Muscle layer of duodenum (tissue), 2 donors: ENCODE data around the gene NKD2.

Experiments used
- H3K27ac ChIP-seq: one replicate; pipeline ENCODE4 v1.7.0; 2013; ENCODE audit warnings: mild to moderate bottlenecking, low read length
- H3K27me3 ChIP-seq: one replicate; pipeline ENCODE4 v1.7.0; 2013; ENCODE audit warnings: low read depth, mild to moderate bottlenecking, control low read depth, low read length
- H3K36me3 ChIP-seq, 2 donors: one replicate each; pipeline ENCODE4 v1.7.0; 2013; ENCODE audit warnings: low read length in 2 of 2, control low read depth in 1 of 2, mild to moderate bottlenecking in 1 of 2; ENCODE audit not compliant: insufficient read depth in 2 of 2, control insufficient read depth in 1 of 2
- H3K4me1 ChIP-seq, 2 donors: one replicate each; pipeline ENCODE4 v1.7.0; 2013; ENCODE audit warnings: low read length in 2 of 2, mild to moderate bottlenecking in 2 of 2, control low read depth in 1 of 2, moderate library complexity in 1 of 2; ENCODE audit not compliant: insufficient read depth in 2 of 2, control insufficient read depth in 1 of 2
- H3K4me3 ChIP-seq, 2 donors: one replicate each; pipeline ENCODE4 v1.7.0; 2013; ENCODE audit warnings: low read length in 2 of 2, low read depth in 1 of 2, mild to moderate bottlenecking in 1 of 2
- H3K9me3 ChIP-seq, 2 donors: one replicate each; pipeline ENCODE4 v1.7.0; 2013; ENCODE audit warnings: low read length in 2 of 2, control low read depth in 1 of 2, mild to moderate bottlenecking in 1 of 2; ENCODE audit not compliant: control insufficient read depth in 1 of 2
- donor health status: healthy.

Gene NKD2

DNA sequence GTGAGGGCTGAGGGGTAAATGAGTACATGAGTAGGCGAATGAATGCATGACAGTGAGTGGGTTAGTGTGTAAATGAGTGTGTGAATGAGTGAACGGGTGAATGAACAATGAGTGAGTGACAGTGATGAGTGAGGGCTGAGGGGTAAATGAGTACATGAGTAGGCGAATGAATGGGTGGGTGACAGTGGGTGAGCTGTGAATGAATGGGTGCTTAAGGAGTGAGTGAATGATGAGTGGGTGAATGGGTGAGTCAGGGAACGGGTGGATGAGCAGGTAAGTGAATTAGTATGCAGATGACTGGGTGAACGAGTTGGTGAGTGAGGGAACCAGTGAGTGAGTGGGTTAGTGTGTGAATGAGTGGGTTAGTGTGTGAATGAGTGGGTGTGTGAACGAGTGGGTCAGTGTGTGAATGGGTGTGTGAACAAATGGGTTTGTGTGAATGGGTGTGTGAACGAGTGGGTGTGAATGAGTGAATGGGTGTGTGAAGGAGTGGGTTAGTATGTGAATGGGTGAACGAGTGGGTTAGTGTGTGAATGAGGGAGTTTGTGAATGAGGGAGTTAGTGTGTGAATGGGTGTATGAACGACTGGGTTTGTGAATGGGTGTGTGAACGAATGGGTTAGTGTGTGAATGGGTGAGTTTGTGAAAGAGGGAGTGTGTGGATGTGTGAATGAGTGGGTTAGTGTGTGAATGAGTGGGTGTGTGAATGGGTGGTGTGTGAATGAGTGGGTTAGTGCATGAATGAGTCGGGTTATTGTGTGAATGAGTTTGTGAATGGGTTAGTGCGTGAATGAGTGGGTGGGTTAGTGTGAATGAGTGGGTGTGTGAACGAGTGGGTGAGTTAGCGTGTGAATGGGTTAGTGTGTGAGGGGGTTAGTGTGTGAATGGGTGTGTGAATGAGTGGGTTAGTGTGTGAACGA lies 32.9 kb downstream of the NKD2 start:
- Histone ChIP-seq H3K4me1 (no peaks in the 10 kb centered on the region), H3K36me3 (peaks cover 0 to 6% of the 10 kb centered on the region in 2 donors), H3K9me3 (no peaks in the 10 kb centered on the region), H3K27ac (no peak overlapping the region), H3K27me3 (no peaks in the 10 kb centered on the region), H3K4me3 (no peak overlapping the region)

DNA sequence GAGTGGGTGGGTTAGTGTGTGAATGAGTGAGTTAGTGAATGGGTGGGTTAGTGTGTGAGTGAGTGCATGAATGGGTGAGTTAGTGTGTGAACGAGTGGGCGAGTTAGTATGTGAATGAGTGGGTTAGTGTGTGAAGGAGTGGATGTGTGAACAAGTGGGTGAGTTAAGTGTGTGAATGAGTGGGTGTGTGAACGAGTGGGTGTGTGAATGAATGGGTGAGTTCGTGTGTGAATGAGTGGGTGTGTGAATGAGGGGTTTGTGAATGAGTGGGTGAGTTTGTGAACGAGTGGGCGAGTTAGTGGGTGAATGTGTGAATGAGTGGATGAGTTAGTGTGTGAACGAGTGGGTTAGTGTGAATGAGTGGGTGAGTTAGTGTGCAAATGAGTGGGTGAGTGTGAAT lies 34.0 kb downstream of the NKD2 start:
- H3K9me3 ChIP-seq = no peaks in the 10 kb centered on the region
- H3K4me3 ChIP-seq = no peak overlapping the region
- no peak overlapping the region for H3K27ac ChIP-seq
- peaks cover 0 to 6% of the 10 kb centered on the region in 2 donors for H3K36me3 ChIP-seq
- no peaks in the 10 kb centered on the region for H3K4me1 ChIP-seq
- H3K27me3 ChIP-seq = no peaks in the 10 kb centered on the region

- Histone ChIP-seq H3K36me3 (peaks cover 0 to 3% of the 10 kb centered on the region in 2 donors), H3K9me3 (no peaks in the 10 kb centered on the region), H3K27ac (no peak overlapping the region), H3K4me1 (no peaks in the 10 kb centered on the region), H3K4me3 (no peak overlapping the region), H3K27me3 (no peaks in the 10 kb centered on the region)
Measured at GRCh38 chr5:1043327-1043726, 34.7 kb downstream of the NKD2 start.

GRCh38 chr5:1044117-1044516 lies 35.5 kb downstream of the NKD2 start:
- H3K9me3 ChIP-seq = no peaks in the 10 kb centered on the region
- H3K4me1 ChIP-seq = no peaks in the 10 kb centered on the region
- H3K36me3 ChIP-seq = no peaks in the 10 kb centered on the region
- H3K4me3 ChIP-seq = no peak overlapping the region
- H3K27ac ChIP-seq = no peak overlapping the region
- H3K27me3 ChIP-seq = no peaks in the 10 kb centered on the region

DNA sequence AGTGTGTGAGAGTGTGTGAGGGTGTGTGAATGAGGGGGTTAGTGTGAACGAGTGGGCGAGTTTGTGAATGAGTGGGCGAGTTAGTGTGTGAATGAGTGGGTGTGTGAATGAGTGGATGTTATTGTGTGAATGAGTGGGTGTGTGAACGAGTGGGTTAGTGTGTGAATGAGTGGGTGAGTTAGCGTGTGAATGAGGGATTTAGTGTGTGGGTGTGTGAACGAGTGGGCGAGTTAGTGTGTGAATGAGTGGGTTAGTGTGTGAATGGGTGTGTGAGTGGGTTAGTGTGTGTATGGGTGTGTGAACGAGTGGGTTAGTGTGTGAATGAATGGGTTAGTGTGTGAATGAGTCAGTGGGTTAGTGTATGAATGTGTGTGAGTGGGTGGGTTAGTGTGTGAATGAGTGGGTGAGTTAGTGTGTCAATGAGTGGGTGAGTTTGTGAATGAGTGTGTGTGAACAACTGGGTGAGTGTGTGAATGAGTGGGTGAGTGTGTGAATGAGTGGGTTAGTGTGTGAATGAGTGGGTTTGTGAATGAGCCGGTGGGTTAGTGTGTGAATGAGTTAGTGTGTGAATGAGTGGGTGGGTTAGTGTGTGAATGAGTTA lies 37.5 kb downstream of the NKD2 start:
- Histone ChIP-seq H3K36me3 (no peaks in the 10 kb centered on the region), H3K9me3 (no peaks in the 10 kb centered on the region), H3K27ac (no peak overlapping the region), H3K4me3 (no peak overlapping the region), H3K4me1 (no peaks in the 10 kb centered on the region), H3K27me3 (no peaks in the 10 kb centered on the region)

GRCh38 chr5:1047332-1047965 lies 38.8 kb downstream of the NKD2 start:
- H3K9me3 ChIP-seq = no peaks in the 10 kb centered on the region
- H3K27ac ChIP-seq = no peak overlapping the region
- H3K27me3 ChIP-seq = no peaks in the 10 kb centered on the region

GRCh38 chr5:1048162-1048721 lies 39.6 kb downstream of the NKD2 start:
- no peaks in the 10 kb centered on the region for H3K9me3 ChIP-seq
- no peak overlapping the region for H3K4me3 ChIP-seq
- no peaks in the 10 kb centered on the region for H3K4me1 ChIP-seq
- H3K27me3 ChIP-seq = no peaks in the 10 kb centered on the region
- H3K36me3 ChIP-seq = peaks cover 8 to 20% of the 10 kb centered on the region in 2 donors
- no peak overlapping the region for H3K27ac ChIP-seq

More at GRCh38 chr5:1047332-1047965, 38.8 kb downstream of the NKD2 start:
- Histone ChIP-seq H3K4me1 (no peaks in the 10 kb centered on the region), H3K36me3 (peaks cover 8 to 12% of the 10 kb centered on the region in 2 donors), H3K4me3 (no peak overlapping the region)

DNA sequence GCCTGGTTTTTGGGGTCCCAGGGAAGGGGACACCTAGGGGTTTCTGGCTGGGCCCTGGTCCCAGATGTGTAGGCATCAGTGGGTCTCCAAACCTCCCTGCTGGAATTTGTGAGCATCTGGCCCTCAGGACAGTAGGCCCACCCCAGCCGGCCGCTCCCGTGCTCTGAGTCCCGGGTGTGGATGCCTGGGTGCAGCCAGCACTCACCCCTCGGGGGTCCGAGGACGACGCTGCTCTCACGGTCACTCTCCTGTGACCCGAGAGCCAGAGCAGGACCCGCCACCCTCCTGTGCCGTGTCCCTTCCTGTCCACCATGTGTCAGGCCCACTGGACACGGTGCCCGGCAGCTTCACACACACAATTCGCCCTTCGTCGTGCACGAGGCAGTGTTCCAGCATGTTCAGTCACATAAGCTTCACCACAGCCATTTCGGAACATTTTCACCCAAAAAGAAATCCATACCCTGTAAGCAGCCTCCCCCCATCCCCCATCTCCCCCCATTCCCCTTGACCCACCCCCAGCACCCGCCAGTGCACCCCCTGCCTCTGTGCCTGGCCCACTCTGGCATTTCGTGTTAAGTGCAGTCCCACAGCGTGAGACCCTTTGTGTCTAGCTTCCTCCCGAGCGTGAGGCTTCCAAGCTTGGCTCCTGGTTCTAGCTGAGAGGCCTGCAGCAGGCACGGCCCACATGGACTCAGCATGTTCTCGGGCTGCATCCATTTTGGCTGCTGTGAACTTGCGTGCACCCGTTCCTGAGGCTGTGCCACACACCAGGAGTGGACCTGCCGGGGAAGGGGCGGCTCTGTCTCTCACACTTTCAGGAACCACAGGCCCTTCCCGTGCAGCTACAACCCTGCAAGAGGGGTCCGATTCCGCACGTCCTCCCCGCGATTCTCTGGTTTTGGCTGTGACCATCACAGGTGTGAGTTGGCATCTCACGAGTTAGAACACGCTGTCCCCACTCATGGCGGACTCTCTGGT lies 40.5 kb downstream of the NKD2 start:
- Histone ChIP-seq H3K9me3 (no peaks in the 10 kb centered on the region), H3K4me1 (no peaks in the 10 kb centered on the region), H3K4me3 (no peak overlapping the region), H3K27ac (no peak overlapping the region), H3K36me3 (peaks cover 15 to 27% of the 10 kb centered on the region in 2 donors), H3K27me3 (no peaks in the 10 kb centered on the region)

- H3K4me3 ChIP-seq = no peak overlapping the region
- H3K9me3 ChIP-seq = no peaks in the 10 kb centered on the region
- H3K4me1 ChIP-seq = no peaks in the 10 kb centered on the region
- no peaks in the 10 kb centered on the region for H3K27me3 ChIP-seq
- H3K27ac ChIP-seq = no peak overlapping the region
- peaks cover 16 to 41% of the 10 kb centered on the region in 2 donors for H3K36me3 ChIP-seq
Measured at GRCh38 chr5:1050423-1051365, 42.1 kb downstream of the NKD2 start.

- H3K27me3 ChIP-seq = no peaks in the 10 kb centered on the region
- no peaks in the 10 kb centered on the region for H3K9me3 ChIP-seq
- peaks cover 16 to 48% of the 10 kb centered on the region in 2 donors for H3K36me3 ChIP-seq
Measured at GRCh38 chr5:1051366-1051720, 42.7 kb downstream of the NKD2 start.

More at GRCh38 chr5:1051366-1051720, 42.7 kb downstream of the NKD2 start:
- no peak overlapping the region for H3K27ac ChIP-seq
- no peaks in the 10 kb centered on the region for H3K4me1 ChIP-seq
- H3K4me3 ChIP-seq = no peak overlapping the region
